ENCODE results near the gene NEDD4L.

DNA sequence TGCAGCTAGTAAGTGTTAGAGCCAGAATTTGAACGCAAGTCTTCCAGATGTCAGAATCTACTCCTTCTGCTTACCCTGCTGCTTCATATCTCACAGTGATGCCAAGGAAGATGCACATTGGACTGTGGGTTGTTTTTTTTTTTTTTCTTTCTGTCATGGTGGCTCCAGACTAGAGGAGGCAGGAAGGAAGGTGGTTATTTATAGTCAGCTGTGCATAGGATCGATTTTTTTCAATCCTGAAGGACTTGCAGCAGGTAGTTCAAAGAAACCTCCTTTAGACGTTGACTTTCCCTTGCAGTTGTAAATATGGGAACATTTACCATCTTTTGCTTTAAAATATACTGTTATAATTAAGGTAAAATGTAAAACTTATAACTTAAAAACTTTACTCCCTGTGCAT is 17.3 kb downstream of the NEDD4L start:
- TF ChIP-seq POLR2A (IDR thresholded peaks at IDR 0.05) = no peak
- no peak for TF ChIP-seq CTCF (IDR thresholded peaks at IDR 0.05)

Data from sigmoid colon (tissue), 3 donors.